Neural progenitor cell (in vitro differentiated cells): ENCODE results near the gene HTR3D.

Source experiments
- EZH2 ChIP-seq: fragments of 200-600 bp; sonication (generic); IDR thresholded peaks from 2 replicates; pipeline ENCODE4 v1.6.1; 2017; ENCODE audit warnings: antibody characterized with exemption, mild to moderate bottlenecking, moderate library complexity
- EZH2phosphoT487 ChIP-seq: fragments of 200-600 bp; sonication (generic); IDR thresholded peaks from 2 replicates; pipeline ENCODE4 v1.6.1; 2017; ENCODE audit warnings: antibody characterized with exemption
- TF ChIP-seq, protein P1 (sequence below): fragments of 200-600 bp; sonication (generic); IDR thresholded peaks from 2 replicates; pipeline ENCODE4 v1.5.1; 2017; ENCODE audit warnings: antibody characterized with exemption, mild to moderate bottlenecking

DNA sequence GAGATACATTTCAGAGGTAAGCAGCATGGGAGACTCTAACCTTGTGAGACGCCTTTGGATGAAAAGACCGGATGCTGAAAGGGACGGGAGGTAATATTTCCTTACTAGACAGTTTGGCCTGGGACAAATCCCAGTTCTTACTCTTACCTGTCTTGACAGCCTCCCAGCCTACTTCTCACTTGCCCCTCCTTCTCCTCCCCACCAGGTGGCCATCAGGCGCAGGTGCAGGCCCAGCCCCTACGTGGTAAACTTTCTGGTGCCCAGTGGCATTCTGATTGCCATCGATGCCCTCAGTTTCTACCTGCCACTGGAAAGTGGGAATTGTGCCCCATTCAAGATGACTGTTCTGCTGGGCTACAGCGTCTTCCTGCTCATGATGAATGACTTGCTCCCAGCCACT, 6.3 kb downstream of the HTR3D start:
- TF ChIP-seq, protein P1, sequence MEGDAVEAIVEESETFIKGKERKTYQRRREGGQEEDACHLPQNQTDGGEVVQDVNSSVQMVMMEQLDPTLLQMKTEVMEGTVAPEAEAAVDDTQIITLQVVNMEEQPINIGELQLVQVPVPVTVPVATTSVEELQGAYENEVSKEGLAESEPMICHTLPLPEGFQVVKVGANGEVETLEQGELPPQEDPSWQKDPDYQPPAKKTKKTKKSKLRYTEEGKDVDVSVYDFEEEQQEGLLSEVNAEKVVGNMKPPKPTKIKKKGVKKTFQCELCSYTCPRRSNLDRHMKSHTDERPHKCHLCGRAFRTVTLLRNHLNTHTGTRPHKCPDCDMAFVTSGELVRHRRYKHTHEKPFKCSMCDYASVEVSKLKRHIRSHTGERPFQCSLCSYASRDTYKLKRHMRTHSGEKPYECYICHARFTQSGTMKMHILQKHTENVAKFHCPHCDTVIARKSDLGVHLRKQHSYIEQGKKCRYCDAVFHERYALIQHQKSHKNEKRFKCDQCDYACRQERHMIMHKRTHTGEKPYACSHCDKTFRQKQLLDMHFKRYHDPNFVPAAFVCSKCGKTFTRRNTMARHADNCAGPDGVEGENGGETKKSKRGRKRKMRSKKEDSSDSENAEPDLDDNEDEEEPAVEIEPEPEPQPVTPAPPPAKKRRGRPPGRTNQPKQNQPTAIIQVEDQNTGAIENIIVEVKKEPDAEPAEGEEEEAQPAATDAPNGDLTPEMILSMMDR = no peak
- TF ChIP-seq EZH2 (no peak), EZH2phosphoT487 (no peak)
